ENCODE measurements around the gene EMX1.

EMX1 gene

GRCh38 chr2:72958542-72959385 lies 41.4 kb downstream of the EMX1 start:
- no peak for DNase-seq (ENCODE audit: low spot score)

- no peak for DNase-seq (ENCODE audit: low spot score)
Observed at GRCh38 chr2:72959554-72959953, 42.2 kb downstream of the EMX1 start.

GRCh38 chr2:72959995-72960981 lies 43.0 kb downstream of the EMX1 start:
- DNase-seq (ENCODE audit: low spot score): no peak

- no peak for DNase-seq (ENCODE audit: low spot score)
Observed at GRCh38 chr2:72961036-72961720, 43.9 kb downstream of the EMX1 start.

- no peak for DNase-seq (ENCODE audit: low spot score)
Observed at GRCh38 chr2:72961853-72962468, 44.6 kb downstream of the EMX1 start.

GRCh38 chr2:72962911-72963310 lies 45.6 kb downstream of the EMX1 start:
- DNase-seq (ENCODE audit: low spot score): no peak

DNA sequence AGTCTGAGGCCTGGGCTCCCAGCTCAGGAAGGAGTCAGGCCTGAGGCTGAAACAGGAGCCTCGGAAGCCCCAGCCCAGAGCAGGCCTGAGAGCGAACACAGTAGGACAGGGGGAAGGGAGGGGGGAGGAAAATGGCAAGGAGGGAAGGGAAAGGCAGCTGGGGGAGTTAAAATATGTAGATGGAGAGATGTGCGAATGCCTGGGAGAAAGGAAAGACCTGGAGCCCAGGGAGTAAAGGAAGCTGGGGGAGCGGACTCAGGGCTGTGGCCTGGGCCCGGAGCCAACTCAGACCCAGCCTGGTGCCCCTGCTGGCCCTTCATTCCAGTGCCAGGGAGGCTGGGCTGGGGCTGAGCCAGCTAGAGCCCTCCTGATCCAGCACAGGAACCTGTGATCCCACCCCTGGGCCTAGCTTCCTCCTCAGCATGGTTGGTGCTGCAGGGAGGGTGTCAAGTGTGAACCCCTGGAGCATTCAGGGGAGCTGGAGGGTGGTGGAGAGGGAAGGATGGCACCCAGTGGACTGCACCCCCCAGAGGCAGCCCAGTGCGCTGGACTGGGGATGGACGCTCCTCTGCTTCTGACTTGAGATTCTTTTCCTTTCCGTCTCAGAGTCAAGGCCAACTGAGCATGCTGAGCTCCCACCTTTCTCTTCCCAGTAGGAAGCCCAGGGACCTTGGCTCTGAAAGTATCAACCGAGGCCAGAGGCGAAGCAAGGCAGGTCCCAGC lies 46.3 kb downstream of the EMX1 start:
- peak; percentile 8 for DNase-seq (ENCODE audit: low spot score)

- DNase-seq (ENCODE audit: low spot score): no peak
Observed at GRCh38 chr2:72964146-72964525, 46.8 kb downstream of the EMX1 start.

- DNase-seq (ENCODE audit: low spot score): no peak
Observed at GRCh38 chr2:72965016-72965415, 47.7 kb downstream of the EMX1 start.

DNA sequence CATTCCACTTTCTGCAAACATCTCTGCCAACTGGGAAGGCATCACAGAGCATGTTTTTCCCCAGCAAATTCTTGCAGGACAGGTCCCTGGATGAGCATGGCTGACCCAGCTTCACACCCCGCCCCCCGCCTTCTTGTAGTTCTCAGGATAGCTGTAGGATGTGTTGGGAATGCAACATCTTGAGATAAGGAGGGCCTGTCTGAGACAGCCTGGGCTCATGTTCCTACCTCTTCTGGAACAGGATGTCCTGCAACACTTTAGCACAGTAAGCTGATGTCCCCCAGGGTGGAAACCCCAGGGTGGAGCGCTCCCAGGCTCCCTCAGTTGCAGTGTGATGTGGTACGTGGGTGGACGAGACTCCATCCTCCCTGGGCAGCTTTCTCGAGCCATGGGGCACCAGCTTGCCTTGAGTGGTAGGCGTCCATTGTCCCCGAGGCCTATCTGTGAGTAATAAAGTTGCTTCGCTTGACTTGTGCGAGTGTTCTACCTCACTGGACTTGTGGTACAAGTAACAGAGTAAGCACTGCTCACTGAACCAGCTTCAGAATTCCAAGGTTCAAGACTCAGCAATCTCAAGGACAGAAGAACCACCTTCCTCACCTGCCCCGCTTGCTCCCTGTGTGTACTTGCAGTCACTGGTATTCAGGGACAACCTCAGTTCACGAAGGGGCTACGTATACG lies 48.6 kb downstream of the EMX1 start:
- DNase-seq (ENCODE audit: low spot score): peak; percentile 88

- no peak for DNase-seq (ENCODE audit: low spot score)
Observed at GRCh38 chr2:72968286-72968685, 51.0 kb downstream of the EMX1 start.

DNA sequence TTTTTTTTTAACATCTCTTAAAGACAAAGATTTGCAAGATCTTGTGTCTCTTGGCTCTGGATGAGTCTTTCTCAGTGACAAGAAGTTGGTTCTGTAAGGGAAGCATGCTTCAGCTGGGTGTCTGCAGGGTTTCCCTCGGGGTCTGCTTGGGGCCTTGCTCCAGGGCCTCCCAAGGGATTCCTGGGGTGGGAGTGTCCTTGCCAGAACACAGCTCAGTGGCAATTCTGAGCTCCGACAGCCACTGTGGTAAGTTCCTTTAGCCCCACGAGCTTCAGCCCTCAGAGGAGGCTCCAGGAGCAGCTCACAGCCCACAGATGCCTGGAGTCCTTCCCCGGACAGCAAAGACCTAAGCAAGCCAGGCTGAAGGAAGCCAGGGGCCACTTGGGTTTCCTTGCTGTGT lies 52.4 kb downstream of the EMX1 start:
- no peak for DNase-seq (ENCODE audit: low spot score)

GRCh38 chr2:72971036-72971435 lies 53.7 kb downstream of the EMX1 start:
- DNase-seq (ENCODE audit: low spot score): no peak

DNA sequence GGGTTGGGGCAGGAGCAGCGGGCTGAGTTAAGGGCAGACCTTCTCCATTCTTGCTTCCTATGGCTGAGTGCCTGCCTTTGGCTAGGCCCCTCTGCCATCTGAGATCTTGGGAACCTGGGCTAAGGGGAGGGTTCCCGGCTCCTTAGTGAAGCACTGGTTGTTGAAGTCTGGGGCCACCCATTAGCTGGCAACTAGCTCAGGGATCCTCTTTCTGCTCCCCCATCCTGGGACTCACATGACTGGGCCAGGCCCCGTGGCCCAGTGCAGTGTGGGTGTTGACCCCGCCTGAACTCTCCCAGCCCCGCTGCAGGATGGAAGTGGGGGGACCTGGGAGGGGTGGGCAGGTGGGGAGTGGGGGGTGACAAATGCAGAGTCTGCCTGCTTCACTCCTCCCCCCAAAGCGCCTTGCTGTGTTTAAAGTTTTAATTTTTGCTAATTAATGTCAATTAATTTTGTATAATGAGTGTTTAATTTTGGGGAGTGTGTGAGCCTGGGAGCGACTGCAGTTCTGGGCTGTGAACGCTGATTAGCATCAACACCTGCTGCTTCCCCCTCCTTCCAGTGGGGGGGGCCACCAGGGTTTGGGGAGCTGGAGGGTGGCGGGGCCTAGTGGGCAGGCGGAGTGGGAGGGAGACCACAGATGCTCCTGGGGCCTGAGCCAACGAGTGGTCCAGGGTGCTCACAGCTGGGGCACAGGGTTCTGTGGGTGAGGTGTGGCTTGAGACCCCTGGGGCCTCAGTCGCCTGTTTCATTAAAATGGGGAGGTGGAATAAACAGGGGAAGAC lies 55.2 kb downstream of the EMX1 start:
- no peak for DNase-seq (ENCODE audit: low spot score)

- no peak for DNase-seq (ENCODE audit: low spot score)
Observed at GRCh38 chr2:72973137-72973535, 55.8 kb downstream of the EMX1 start.

- DNase-seq (ENCODE audit: low spot score): peak; percentile 64
Observed at GRCh38 chr2:72973566-72974435, 56.5 kb downstream of the EMX1 start.

GRCh38 chr2:72974436-72974754 lies 57.1 kb downstream of the EMX1 start:
- DNase-seq (ENCODE audit: low spot score): no peak

DNA sequence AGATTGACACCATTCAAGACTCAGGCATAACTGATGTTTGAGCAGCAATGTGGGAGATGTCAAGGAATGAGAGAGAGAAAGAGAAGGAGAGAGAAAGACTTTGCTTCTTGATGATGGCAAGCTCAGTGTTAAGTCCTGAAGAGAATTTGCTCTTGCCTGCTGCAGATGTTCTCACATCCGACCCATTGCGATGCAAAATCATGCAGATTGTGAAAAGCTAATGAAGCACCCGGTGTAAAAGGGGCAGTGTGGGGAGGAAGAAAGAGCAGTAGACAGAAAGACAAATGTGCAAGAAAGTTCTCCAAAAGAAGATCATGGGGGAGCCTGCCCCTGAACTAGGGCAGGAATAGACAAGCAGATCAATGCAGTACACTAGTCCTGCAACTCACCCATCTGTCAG lies 57.7 kb downstream of the EMX1 start:
- no peak for DNase-seq (ENCODE audit: low spot score)

DNA sequence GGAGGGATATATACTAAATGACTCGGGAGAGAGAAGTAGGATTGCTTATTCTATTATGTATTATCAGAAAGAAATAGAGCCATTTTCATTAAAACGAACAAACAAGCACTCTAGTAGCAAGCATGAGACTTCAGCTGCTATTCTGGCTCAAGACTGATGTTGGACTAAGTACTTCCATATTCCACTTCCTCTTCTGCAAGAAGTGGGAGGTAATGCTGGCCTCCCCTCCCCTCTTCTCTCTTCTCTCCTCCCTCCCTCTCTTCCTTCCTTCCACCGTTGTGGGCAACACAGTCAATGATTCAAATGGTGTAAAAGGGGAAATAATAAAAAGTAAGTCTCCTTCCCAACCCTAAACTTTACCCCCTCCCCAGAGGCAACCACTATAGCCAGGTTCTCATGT lies 62.6 kb downstream of the EMX1 start:
- peak; percentile 3 for DNase-seq (ENCODE audit: low spot score)

Data from kidney tubule cell (primary cell).